AG09309 (cell line): ENCODE data around the gene UNC13A.

Experiments
- DNase-seq: peaks from one replicate; pipeline ENCODE4 v3.0.0-alpha.2; 2010; ENCODE audit warnings: low read depth
- H3K4me3 ChIP-seq: 2 replicates; pipeline ENCODE4 v1.5.1; 2011; ENCODE audit warnings: mild to moderate bottlenecking, low read depth, low read length, moderate library complexity; ENCODE audit not compliant: control insufficient read depth
- TF ChIP-seq, protein P1 (sequence below): IDR thresholded peaks from 2 replicates; pipeline ENCODE4 v1.5.1; 2011; ENCODE audit warnings: mild to moderate bottlenecking, low read depth, low read length, inconsistent platforms; ENCODE audit not compliant: insufficient read depth, control insufficient read depth; ENCODE audit errors: missing control alignments

The UNC13A gene

DNA sequence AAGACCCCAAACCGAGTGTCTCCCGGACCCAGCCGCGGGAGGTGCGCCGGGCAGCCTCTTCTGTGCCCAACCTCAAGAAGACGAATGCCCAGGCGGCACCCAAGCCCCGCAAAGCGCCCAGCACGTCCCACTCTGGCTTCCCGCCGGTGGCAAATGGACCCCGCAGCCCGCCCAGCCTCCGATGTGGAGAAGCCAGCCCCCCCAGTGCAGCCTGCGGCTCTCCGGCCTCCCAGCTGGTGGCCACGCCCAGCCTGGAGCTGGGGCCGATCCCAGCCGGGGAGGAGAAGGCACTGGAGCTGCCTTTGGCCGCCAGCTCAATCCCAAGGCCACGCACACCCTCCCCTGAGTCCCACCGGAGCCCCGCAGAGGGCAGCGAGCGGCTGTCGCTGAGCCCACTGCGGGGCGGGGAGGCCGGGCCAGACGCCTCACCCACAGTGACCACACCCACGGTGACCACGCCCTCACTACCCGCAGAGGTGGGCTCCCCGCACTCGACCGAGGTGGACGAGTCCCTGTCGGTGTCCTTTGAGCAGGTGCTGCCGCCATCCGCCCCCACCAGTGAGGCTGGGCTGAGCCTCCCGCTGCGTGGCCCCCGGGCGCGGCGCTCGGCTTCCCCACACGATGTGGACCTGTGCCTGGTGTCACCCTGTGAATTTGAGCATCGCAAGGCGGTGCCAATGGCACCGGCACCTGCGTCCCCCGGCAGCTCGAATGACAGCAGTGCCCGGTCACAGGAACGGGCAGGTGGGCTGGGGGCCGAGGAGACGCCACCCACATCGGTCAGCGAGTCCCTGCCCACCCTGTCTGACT lies 39.0 kb upstream of the UNC13A start:
- TF ChIP-seq, protein P1, sequence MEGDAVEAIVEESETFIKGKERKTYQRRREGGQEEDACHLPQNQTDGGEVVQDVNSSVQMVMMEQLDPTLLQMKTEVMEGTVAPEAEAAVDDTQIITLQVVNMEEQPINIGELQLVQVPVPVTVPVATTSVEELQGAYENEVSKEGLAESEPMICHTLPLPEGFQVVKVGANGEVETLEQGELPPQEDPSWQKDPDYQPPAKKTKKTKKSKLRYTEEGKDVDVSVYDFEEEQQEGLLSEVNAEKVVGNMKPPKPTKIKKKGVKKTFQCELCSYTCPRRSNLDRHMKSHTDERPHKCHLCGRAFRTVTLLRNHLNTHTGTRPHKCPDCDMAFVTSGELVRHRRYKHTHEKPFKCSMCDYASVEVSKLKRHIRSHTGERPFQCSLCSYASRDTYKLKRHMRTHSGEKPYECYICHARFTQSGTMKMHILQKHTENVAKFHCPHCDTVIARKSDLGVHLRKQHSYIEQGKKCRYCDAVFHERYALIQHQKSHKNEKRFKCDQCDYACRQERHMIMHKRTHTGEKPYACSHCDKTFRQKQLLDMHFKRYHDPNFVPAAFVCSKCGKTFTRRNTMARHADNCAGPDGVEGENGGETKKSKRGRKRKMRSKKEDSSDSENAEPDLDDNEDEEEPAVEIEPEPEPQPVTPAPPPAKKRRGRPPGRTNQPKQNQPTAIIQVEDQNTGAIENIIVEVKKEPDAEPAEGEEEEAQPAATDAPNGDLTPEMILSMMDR = no peak
- H3K4me3 ChIP-seq = no peak overlapping the region
- no peak for DNase-seq

DNA sequence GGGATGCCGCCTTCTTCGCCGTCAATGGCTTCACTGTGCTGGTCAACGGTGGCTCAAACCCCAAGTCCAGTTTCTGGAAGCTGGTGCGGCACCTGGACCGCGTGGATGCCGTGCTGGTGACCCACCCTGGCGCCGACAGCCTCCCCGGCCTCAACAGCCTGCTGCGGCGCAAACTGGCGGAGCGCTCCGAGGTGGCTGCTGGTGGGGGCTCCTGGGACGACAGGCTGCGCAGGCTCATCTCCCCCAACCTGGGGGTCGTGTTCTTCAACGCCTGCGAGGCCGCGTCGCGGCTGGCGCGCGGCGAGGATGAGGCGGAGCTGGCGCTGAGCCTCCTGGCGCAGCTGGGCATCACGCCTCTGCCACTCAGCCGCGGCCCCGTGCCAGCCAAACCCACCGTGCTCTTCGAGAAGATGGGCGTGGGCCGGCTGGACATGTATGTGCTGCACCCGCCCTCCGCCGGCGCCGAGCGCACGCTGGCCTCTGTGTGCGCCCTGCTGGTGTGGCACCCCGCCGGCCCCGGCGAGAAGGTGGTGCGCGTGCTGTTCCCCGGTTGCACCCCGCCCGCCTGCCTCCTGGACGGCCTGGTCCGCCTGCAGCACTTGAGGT lies 38.1 kb upstream of the UNC13A start:
- no peak overlapping the region for H3K4me3 ChIP-seq
- TF ChIP-seq, protein P1 = no peak
- DNase-seq = no peak

DNA sequence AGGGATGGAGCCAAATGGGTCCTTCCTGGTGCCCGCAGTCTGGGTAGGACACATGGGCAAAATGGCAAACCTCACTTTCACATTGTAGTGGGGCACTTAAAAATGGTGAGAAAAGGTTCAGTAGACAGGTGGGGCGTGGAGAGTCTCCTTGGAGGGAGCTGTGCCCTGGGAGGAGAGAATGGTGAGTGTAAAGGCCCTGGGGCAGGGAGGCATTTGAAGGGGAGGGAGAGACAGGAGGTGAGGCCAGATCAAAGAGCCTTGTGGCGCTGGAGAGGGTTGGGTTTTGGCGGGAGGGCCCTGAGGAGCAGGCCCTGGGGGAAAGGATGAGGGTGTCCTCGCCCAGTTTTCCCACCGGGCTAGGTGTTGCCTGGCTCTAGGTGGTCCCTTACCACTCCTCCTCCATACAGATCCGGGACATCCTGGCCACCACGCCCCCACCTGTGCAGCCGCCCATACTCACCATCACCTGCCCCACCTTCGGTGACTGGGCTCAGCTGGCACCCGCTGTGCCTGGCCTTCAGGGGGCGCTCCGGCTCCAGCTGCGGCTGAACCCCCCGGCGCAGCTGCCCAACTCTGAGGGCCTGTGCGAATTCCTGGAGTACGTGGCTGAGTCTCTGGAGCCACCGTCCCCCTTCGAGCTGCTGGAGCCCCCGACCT lies 37.4 kb upstream of the UNC13A start:
- DNase-seq = no peak
- no peak overlapping the region for H3K4me3 ChIP-seq
- TF ChIP-seq, protein P1 = peak; percentile 24

DNA sequence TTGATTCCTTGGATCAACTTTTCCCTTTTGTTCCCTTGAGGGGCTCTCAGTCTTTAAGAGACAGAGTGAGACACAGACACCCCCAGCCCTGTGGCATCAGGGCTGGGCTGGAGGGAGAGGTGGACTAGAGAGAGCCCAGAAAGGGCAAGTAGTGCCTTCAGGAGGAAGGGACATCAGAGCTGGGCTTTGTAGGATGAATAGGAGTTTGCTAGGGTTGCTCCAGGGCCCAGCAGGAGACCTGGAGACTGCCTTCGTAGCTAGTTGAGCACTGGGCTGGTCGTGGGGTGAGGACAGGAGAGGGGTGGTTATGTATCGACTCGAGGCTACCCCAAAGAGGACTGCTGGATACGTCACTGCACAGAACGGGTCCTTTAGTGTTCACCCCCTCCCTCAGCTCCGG lies 36.5 kb upstream of the UNC13A start:
- TF ChIP-seq, protein P1 = no peak
- DNase-seq = no peak
- H3K4me3 ChIP-seq = no peak overlapping the region

DNA sequence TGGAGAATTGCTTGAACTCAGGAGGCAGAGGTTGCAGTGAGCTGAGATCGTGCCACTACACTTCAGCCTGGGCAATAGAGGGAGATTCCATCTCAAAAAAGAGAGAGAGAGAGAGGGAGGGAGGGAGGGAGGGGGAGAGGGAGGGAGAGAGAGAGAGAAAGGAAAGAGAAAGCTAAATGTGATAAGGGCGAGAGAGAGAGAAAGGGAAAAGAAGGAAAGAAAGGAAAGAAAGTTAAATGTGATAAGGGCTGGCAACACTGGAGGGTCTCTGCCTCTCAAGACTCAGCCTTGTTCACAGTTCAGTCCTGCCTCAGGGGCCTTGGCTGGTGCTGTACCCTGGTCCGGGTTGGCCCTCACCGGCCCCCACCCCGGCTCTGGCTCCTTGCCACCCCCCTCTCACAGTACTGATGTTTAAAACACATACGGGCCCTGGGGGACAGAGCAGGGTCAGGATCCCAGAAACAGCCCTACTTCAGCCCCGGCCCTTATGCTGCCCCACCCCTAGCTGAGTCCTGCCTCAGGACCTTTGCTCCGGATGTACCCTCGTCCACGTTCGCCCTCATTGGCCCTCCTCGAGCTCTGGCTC lies 34.6 kb upstream of the UNC13A start:
- DNase-seq = no peak
- H3K4me3 ChIP-seq = no peak overlapping the region
- TF ChIP-seq, protein P1 = no peak

DNA sequence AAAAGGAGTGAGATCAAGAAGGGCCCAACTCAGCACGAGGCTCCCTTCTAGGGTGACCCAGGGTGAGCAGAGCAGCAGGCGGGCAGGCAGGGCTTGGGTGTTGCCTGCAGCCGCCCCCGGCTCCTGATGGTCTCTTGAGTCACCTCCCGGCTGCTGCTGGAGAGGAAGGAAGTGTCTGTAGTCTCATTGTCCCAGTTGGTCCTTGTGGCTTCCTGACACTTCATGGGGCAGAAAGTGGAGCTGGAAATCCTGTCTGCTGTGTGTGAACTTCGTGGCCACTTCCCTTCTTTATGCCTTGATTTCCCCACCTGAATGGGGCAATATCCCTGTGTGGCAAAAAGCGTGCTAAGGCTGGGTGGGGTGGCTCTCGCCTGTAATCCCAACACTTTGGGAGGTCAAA lies 33.7 kb upstream of the UNC13A start:
- H3K4me3 ChIP-seq = no peak overlapping the region
- TF ChIP-seq, protein P1 = no peak
- DNase-seq = no peak
